ENCODE data around the gene DGKI.

GRCh38 chr7:137741443-137741842 is 105.3 kb downstream of the DGKI start:
- TF ChIP-seq POLR2AphosphoS5 (IDR thresholded peaks at IDR 0.05), result no peak
- TF ChIP-seq EP300 (IDR thresholded peaks at IDR 0.05), result no peak
- TF ChIP-seq POLR2A (IDR thresholded peaks at IDR 0.05), result no peak

Measured in stomach (tissue), 4 donors.